Measurements from ENCODE around the gene IMMP2L. TPM values are rescaled to one million over a fixed set of nuclear protein-coding genes. Genes with fewer than 3 reads are reported as not detected.

The IMMP2L gene
- total RNA-seq, 1 experiment from 2014 or later = 13.6 TPM

GRCh38 chr7:110827287-110827855 is 734.9 kb downstream of the IMMP2L start:
- CTCF ChIA-PET = no interaction called here
- no peak overlapping the region for H3K27ac Mint-ChIP-seq
- DNase-seq (ENCODE audit: low spot score) (no peak), ATAC-seq (no peak)
- no peaks in the 10 kb centered on the region for H3K27me3 Mint-ChIP-seq (ENCODE audit: low read depth)
- peaks cover 7% of the 10 kb centered on the region for H3K4me1 Mint-ChIP-seq
- H3K9me3 Mint-ChIP-seq = peaks cover 8% of the 10 kb centered on the region; the same call in 1 of the 2 replicates
- H3K36me3 Mint-ChIP-seq = no peaks in the 10 kb centered on the region; the same call in 1 of the 2 replicates
- no peak for TF ChIP-seq SMAD4 (CRISPR knock-in tag; IDR thresholded peaks at IDR 0.05)
- no peak for TF ChIP-seq IRF2 (CRISPR knock-in tag; IDR thresholded peaks at IDR 0.05; ENCODE audit: borderline replicate concordance, low read depth)
- no peak for TF ChIP-seq SOX15 (CRISPR knock-in tag; IDR thresholded peaks at IDR 0.05)
- TF ChIP-seq GRHL2 (CRISPR knock-in tag; IDR thresholded peaks at IDR 0.05; ENCODE audit: insufficient replicate concordance, severe bottlenecking) = no peak
- no peak for TF ChIP-seq TEAD1 (CRISPR knock-in tag; IDR thresholded peaks at IDR 0.05)
- TF ChIP-seq CREB1 (CRISPR knock-in tag; IDR thresholded peaks at IDR 0.05) = no peak
- no peak for TF ChIP-seq ZNF425 (CRISPR knock-in tag; conservative IDR thresholded peaks at IDR 0.05)
- H3K4me3 Mint-ChIP-seq = no peak overlapping the region
- POLR2A ChIA-PET = no interaction called here

DNA sequence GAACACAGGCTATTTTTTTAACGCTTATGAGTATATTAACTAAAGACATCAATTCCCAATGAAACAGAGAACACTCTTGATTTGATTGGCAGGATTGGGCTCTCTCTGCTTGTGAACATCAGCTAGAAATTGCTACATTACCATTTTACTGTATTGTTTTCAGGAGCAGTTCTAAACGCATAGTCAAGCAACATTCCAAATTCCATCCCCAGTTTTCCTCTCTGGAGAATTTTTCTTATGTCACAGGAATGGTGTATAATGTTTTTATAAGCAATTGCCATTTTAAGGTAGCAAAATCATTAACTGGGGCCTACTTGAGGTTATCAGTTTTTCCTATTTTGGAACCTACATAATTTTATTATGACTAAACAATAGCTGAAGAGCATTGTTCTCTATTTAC is 748.3 kb downstream of the IMMP2L start:
- H3K27me3 Mint-ChIP-seq (ENCODE audit: low read depth) = no peaks in the 10 kb centered on the region
- peaks cover 21% of the 10 kb centered on the region for H3K4me1 Mint-ChIP-seq
- peaks cover 7% of the 10 kb centered on the region for H3K9me3 Mint-ChIP-seq
- POLR2A ChIA-PET = no interaction called here
- H3K4me3 Mint-ChIP-seq = no peak overlapping the region
- TF ChIP-seq SMAD3 (CRISPR knock-in tag; IDR thresholded peaks at IDR 0.05; ENCODE audit: borderline replicate concordance) = no peak
- no peak for TF ChIP-seq TEAD4 (CRISPR knock-in tag; IDR thresholded peaks at IDR 0.05)
- TF ChIP-seq, protein P1, sequence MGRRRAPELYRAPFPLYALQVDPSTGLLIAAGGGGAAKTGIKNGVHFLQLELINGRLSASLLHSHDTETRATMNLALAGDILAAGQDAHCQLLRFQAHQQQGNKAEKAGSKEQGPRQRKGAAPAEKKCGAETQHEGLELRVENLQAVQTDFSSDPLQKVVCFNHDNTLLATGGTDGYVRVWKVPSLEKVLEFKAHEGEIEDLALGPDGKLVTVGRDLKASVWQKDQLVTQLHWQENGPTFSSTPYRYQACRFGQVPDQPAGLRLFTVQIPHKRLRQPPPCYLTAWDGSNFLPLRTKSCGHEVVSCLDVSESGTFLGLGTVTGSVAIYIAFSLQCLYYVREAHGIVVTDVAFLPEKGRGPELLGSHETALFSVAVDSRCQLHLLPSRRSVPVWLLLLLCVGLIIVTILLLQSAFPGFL (CRISPR knock-in tag; IDR thresholded peaks at IDR 0.05; ENCODE audit: borderline replicate concordance) = no peak
- no peak for TF ChIP-seq ZNF263 (CRISPR knock-in tag; IDR thresholded peaks at IDR 0.05; ENCODE audit: low read depth)
- TF ChIP-seq ZNF138 (CRISPR knock-in tag; conservative IDR thresholded peaks at IDR 0.05) = no peak
- TF ChIP-seq IRF1 (CRISPR knock-in tag; IDR thresholded peaks at IDR 0.05) = no peak
- TF ChIP-seq GTF2I (CRISPR knock-in tag; conservative IDR thresholded peaks at IDR 0.05) = no peak
- TF ChIP-seq, protein P2, sequence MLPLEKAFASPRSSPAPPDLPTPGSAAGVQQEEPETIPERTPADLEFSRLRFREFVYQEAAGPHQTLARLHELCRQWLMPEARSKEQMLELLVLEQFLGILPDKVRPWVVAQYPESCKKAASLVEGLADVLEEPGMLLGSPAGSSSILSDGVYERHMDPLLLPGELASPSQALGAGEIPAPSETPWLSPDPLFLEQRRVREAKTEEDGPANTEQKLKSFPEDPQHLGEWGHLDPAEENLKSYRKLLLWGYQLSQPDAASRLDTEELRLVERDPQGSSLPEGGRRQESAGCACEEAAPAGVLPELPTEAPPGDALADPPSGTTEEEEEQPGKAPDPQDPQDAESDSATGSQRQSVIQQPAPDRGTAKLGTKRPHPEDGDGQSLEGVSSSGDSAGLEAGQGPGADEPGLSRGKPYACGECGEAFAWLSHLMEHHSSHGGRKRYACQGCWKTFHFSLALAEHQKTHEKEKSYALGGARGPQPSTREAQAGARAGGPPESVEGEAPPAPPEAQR (CRISPR knock-in tag; IDR thresholded peaks at IDR 0.05) = no peak
- no peak for TF ChIP-seq CBFB (CRISPR knock-in tag; IDR thresholded peaks at IDR 0.05; ENCODE audit: low read depth)
- no peak for TF ChIP-seq ZNF423 (CRISPR knock-in tag; IDR thresholded peaks at IDR 0.05)
- no peak for TF ChIP-seq NR3C1 (CRISPR knock-in tag; conservative IDR thresholded peaks at IDR 0.05; ENCODE audit: low read depth)
- no peak for TF ChIP-seq CREM (CRISPR knock-in tag; IDR thresholded peaks at IDR 0.05)
- DNase-seq (ENCODE audit: low spot score) (no peak), ATAC-seq (no peak)
- CTCF ChIA-PET = no interaction called here
- peaks cover 5% of the 10 kb centered on the region; the same call in 1 of the 2 replicates for H3K36me3 Mint-ChIP-seq
- H3K27ac Mint-ChIP-seq = no peak overlapping the region

Measured in WTC11 (cell line).